RPMI7951 (cell line): Measurements from ENCODE around the gene FER. TPM values are rescaled to one million over a fixed set of nuclear protein-coding genes. Genes with fewer than 3 reads are reported as not detected.
A peak's percentile ranks its signal among the peaks of the same experiment; 100 is the strongest.
"Not testable (repeated sequence)": the region's sequence is repeated elsewhere in the genome, so short reads cannot be mapped to it uniquely, and the experiment has no call there.

ENCODE experiments used
- DNase-seq: peaks from one replicate; pipeline ENCODE4 v3.0.0-alpha.2; 2012; ENCODE audit warnings: low read depth
- total RNA-seq: library from RNA; depleted of rRNA; stranded (reverse); fragments of >200 nt; shearing (Covaris generic); gene quantifications from 2 replicates; pipeline ENCODE4 v1.2.3, GENCODE V29; 2014

Gene FER
- total RNA-seq, 1 experiment from 2014 or later = 14.1 TPM

DNA sequence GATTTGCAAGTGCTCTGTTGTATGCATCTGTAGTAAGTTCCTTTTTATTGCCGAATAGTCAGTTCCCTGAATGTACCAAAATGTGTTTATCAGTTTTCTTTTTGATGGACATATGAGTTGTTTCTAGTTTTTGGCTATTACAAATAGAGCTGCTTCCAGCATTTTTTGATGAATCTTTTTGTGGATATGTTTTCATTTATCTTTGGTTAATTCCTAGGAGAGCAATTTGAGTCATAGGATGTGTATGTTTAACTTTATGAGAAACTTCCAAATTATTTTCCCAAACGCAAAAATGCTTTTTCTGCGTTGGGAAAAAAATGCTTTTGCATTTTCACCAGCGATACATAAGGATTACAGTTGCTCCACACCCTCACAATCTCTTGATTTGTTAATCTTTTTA is 287.7 kb downstream of the FER start:
- no peak for DNase-seq

DNA sequence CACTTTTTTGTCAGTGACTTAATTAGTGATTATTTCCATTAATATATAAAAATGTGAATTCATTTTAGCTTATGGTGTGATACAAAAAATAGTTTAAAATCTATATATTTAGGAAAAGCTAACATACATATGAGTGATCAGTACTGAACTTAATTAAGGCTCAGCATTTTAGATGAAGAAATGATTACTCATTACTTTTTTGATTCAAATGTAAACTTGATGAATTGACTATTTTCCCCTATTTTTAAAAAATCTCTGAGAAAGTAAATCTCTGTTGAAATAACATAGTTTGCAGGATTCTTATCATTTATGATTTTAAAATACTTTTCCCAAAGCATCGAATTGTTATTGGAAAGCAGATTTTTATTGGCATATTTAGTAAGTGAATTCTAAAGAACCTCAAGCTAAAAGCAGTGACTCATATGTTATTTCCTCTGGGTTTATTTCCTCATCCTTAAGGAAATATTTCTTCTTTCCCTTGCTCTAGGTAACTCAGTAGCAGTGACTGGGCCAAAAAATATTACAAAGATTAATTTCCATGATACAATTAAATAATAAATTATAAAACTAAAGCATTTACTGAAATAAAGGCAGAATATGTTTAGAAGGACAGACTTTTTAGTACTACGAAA is 290.6 kb downstream of the FER start:
- DNase-seq = peak; percentile 3

DNA sequence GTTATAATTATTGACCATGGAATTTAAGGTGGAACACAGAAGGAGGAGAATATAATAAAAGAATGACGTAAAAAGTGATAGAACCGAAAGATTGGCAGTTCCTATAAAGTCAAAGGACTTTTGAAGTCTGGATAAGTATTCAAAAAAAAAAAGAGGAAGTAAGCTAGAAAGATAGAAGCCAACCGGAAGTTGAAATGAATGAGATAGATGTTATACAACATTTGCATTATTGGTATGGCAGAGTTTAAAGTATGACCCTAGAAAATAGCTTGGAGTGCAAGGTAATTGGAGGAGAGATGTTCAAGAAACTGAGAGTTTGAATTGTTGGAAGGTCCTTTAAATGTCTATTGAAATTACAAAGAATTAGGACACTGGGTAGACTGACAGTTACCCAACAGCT is 293.6 kb downstream of the FER start:
- no peak for DNase-seq

DNA sequence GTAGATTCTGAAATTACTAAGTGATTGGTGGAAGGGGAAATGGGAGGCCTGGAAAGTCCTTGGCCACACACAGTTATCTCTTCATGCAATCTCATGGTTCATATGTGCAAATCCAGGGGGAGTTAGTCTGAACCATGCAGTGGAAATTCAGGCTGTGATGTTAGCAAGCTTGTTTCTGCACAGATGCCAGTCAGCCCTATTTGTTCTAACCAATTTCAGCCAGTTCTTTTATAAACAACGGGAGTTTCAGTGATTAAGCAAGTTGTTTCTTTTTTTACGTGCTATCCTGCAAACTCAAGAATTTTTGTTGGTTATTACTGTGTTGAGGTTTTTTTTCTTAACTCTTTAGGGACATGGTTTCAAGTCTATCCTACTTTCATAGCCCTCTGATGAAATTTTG is 298.0 kb downstream of the FER start:
- no peak for DNase-seq

DNA sequence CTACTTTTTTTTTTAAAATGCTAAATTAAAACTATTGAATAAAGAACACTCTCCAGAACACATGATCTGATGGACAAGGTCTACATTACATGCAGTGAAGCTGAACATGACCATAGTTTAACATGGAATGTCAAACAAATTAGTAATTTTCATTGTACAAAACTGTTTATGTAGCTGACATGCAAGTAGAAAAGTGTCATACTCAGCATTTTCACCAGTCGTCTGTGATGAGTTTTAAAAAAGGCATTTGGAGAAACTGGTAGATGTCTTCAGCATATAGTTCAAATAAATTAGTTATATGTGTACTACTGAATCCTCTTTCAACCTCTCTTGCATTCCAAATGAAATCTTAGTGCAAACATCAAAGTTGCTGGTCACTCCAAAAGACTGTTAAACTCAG is 301.9 kb downstream of the FER start:
- no peak for DNase-seq

DNA sequence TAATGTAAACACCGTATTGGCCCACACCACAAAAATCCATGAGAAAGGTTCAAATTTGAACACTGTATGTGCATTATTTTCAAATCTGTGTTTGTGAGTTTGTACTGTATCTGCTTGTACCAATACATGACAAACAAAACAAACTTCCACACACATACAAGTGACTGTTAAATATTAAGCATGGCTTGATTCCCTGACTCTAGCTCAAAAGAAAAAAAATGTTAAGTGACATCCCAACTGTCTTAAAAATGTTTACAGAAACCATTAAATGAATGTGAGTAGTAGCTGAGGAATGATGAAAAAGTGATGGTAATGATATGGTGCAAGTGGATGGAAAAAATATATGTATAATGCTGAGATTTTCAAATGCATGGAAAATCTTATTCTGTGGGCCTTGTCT is 302.6 kb downstream of the FER start:
- DNase-seq = not testable (repeated sequence)

DNA sequence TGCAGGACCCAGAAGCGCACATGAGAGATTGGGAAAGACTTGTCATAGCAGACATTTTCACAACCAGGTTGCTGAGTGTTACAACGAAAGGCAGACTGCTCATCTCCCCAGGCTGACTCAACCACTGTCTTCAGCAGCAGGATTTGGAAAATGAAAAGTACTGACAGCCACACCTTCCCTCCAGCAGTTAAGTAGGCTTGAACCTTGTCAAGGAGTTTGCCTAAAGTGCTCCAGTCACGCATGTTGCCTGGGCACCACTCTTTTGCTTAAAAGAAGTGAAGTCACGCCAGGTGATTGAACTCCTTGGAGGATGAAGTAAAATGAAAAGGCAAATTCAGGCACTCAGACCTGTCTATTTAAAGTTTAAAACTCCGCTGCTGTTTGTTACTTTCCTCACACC is 304.5 kb downstream of the FER start:
- DNase-seq = not testable (repeated sequence)

DNA sequence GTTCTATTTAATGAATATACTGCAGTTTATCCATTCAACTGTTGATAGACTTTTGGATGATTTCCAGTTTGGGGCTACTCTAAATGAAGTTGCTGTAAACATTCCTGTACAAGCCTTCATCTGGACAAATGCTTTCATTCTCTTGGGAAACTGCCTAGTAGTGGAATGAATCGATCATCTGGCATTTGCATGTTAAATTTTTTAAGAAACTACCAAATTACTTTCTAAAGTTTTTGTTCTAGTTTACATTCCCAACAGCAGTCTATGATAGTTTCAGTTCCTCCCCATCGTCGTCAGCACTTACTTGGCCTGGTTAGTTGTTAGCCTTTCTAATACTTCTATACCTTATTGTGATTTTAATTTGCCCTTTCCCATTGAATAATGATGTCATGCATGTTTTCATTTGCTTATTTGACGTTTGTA is 306.3 kb downstream of the FER start:
- DNase-seq = no peak

DNA sequence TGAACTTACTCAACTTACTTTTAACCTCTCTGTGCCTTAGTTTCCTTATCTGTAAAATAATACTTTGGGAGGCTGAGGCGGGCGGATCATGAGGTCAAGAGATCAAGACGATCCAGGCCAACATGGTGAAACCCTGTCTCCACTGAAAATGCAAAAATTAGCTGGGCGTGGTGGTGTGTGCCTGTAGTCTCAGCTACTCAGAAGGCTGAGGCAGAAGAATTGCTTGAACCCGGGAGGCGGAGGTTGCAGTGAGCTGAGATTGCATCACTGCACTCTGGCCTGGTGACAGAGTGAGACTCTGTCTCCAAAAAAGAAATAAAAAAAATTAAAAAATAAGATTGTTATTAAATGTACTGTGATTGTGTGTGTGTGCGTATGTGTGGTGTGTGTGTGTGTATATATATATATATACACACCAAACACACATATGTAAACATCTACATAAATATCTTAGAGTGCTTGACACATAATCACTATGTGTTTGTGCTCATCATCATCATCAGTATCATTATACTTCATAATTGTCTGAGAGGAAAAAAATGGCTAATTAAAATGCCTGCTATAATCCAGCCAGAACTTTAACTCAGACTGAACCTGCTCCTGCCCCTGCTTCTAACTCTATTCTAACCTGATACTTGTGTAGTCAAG is 312.8 kb downstream of the FER start:
- DNase-seq = no peak

DNA sequence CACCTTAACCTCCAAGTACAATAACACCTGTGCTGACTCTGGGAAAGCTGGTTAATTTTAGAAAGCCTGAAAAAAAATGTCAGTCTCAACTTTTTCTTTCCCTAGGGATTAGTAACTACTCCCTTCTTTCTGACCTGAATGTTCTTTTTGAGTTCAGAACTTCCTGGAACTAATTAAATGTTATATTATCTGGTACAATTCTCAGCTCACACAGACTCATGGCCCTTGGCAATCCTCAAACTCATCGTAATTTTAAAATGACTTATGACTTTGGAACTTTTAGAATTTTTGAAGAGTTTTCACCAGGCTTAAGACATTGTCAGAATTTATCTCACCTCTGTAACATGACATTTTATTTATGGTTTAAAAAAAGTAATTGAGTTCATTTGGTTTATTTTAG is 315.0 kb downstream of the FER start:
- no peak for DNase-seq

DNA sequence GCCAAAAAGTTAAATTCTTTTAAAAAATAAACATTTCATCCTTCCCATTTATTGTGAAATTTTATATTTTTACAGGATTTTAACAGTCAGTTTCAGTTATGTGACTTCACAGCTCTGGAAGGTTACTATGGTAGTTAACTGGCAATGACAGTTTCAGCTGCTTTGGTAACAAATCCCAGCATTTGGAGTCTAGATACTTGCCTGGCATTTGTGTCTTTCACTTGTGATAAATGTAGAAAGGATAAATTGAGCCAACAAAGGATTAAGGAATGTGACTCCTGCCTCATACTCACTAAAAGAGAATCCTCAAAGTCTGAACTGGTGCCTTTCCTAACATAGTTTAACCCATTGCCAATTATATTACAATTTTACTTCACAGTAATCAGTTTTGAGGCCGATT is 315.5 kb downstream of the FER start:
- DNase-seq = no peak

DNA sequence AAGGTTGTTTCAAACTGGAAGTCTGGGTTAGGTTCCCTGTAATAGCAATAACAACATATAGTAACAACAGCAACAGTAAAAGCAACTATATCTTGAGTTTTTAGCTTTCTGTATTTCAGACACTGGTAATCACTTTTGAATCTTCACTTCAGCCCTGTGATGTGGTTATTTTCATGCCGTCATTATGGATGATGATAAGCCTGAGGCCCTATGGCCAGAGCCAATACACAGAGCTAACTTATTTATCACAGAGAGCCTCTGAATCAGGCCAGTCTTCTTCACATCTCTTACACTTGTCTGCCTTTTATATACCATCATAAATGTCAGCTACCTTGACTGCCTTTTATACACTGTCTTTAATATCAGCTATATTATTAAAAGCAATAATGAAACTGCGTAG is 329.0 kb downstream of the FER start:
- no peak for DNase-seq

DNA sequence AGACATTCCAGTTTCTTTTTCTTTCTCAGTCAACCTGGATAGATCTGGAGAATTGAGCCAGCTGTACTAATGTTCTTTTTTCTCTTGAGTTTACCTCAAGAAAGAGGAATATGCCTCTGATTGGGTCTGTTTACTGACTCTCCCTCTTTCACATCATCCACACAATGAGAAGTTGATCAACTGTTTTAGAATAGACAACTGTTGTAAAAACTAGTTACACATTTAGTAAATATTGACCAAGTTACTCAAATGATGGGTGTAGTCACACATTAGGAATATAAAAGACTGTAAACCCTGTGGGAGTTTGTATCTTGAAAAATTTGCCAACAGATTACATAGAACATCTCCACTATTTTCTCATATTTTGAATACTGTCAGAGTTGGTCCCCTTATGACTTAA is 330.8 kb downstream of the FER start:
- no peak for DNase-seq

DNA sequence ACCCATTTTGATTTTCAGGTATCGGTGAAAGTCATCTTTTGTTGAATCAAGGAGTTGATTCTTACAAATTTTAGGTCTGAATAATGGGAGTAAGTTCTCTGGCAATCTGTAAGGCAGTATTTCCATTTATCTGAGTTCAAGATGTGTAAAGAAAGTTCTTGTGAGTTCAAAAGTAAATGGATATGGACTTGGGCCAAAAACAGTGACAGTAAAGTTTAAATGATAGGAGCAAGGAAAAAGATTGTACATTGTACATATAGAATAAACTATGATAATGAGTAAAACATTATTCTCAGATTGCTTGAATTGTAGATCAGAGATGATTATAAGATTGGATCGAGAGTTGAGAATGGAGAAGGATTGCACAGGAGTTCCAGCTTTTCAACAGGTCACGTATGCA is 332.8 kb downstream of the FER start:
- no peak for DNase-seq

DNA sequence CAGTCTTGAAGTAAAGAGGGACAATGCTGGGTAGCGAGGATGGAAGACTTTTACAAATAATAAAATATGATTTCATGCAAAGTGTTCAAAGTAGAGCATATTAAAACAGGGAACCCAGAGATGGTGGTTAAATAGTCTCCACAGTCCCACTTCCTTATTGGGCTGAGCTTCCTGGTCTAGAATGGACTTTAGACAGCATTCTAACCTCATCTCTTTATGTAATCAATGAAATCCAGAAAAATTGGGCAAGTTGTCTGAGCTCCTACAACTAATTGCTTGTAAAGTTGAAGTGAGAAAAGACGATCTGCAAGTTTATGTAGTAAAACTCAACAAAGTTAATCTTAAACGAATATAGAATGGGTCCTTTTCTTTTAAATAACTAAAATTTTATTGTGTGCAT is 333.2 kb downstream of the FER start:
- DNase-seq = no peak

DNA sequence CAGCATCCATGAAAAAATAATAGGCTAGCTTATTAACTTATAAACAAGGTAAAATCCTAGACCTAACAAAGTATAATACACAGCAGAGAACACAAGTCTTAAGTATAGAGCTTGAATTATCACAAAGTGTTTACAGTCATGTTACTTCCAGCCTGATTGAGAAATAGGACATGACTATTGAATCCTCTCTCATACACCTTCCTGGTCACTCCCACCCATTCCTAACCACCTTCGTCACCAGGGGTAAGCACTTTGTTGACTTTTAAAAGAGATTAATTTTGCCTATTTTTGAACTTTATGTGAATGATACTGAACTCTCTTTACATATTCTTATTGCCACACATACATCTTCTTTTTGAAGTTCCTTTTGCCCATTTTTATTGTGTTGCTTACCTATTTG is 336.2 kb downstream of the FER start:
- no peak for DNase-seq

DNA sequence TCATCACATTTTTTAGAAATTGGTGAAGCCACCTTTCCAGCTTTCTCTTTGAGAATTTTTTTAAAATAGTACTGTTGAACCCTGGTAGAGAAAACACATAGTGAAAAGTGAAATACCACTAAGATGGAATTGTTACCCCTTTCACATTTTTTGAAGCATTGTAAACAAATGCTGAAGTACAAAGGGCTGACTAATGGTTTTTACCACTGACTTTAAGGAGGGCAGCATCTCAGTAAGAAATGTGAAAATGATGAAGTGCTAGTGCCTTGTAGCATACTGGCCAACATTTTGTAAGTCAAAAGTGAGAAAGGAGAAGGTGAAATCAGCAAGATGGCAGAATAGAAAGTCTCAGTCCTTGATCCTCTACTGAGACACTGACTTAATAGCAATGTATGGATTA is 341.5 kb downstream of the FER start:
- no peak for DNase-seq

DNA sequence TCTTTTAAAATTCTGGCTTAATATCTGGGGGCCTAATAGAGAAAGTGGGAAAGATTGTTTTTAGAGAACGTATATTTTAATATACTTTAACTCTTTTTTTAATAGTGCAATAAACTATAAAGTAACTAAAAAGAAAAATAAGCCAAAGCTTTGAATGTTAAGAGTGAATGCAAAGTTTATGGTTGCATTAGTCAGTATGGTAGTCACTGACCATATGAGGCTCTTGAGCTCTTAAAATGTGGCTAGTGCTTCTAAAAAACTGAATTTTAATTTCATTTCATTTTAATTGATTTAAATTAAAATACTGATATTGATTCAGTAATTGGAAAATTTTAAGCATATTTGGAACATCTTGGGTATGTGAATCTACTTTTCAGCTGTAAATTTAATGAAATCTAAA is 351.4 kb downstream of the FER start:
- DNase-seq = no peak

DNA sequence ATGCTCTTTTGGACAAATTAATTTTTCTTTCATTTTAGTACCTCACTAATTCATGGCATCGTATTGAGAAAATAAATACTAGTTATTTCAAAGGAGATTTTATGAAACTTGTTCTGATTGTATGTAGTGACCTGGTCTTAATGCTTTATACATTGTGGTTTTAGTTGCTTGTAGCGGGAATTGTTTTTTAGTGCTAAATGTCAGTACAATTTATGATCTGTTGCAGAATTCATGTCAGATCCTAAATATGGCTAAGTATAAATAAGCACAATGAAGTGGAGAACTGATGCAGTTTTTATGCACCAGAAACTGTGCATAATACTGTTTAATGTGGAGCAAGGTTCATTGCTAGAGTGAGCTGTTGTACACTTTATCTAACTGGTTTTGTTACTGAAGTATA is 353.3 kb downstream of the FER start:
- no peak for DNase-seq

DNA sequence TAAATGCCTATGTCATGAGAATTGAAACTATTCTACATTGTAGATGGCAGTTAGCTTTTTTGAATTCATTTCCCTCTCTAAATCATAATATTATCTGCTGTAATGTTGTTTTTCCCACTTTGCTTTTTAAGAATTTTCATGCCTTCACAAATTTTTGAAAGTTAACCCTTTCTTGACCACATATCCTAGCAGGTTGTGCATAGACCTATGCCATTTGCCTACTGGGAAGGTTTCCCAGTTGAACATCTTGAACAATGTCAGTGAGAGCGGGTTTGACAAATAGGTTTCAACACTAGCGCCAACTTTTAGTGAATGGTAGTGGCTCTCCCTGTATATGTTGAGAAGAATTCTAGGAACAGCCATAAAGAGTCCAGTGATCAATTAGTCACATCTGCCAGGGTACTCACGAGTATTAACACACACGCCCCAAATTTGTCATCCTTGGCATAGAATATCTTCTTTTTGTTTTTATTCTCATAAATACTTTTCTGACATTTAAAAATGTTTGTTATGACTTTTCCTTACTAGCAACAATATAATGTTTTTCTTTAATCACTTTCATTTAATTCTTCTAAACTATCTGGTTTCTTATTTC is 354.5 kb downstream of the FER start:
- DNase-seq = no peak

DNA sequence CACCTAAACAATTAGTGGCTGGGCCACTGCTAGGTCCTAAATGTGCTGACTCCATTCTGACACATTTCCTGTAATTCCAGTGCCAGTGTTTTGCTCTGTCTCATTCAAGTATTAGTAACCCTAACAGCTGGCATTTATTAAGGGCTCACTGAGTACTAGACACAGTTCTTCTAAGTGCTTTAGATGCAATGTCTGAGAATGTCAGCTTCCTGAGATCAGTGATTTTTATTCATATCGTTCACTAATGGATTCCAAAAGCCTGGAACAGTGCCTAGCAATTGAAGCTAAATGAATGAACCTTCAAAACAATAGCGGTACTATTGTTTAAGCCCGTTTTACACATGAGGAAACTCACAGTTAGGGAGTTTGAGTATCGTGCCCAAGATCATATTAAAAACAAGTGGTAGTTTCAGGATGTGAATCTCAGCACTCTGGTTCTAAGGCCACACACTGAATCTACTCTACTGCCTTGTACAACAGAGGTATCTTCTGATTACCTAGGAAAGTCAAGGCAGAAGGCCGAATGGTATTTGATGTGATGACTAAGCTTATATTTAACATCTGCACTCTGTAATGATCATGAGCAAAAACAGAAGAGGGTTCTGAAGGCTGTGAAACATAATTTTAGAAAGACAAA is 358.1 kb downstream of the FER start:
- DNase-seq = peak; percentile 83

DNA sequence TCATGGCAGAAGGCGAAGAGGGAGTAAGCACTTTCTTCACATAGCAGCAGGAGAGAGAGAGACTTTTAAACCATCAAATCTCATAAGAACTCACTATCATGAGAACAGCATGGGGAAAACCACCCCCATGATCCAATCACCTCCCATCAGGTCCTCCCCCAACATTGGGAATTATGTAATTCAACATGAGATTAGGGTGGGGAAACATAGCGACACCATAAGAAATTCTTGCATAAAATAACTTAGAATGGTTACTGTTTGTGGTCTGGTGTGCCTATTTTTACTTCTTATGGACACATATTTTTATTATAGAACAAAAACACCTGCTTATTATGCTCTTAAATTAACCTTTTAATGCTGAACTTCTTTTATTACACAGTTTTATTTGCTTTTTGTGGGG is 364.0 kb downstream of the FER start:
- no peak for DNase-seq

DNA sequence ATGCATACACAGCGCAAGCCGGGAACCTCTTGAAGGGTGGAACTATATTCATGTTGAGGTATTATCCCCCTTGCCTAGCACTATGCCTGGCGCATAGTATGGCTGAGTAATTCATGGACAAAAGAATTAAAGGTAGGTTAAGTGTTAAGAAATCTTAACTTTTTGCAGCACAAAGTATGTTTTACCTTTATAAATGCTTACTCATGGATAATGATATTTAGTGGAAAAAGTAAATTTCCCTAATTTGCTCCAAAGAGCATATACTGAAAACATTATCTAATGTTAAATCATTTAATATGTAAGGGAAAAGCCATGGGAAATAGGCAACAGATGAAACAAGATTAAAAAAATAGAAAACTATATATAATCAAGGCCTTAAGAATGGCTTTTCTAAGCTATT is 365.9 kb downstream of the FER start:
- DNase-seq = no peak
